K562 treated with DMSO at 1 percent for 12 hours (cell line): ENCODE results near the gene HTN1. TPM values are rescaled to one million over a fixed set of nuclear protein-coding genes. Genes with fewer than 3 reads are reported as not detected.

Source experiments
- total RNA-seq: library from RNA; unstranded; fragments of 300-600 nt; gene quantifications from 2 replicates; pipeline ENCODE4 v1.2.3, GENCODE V29; 2022; ENCODE audit not compliant: insufficient read depth

HTN1 gene
- not detected in 2 replicates for total RNA-seq

DNA sequence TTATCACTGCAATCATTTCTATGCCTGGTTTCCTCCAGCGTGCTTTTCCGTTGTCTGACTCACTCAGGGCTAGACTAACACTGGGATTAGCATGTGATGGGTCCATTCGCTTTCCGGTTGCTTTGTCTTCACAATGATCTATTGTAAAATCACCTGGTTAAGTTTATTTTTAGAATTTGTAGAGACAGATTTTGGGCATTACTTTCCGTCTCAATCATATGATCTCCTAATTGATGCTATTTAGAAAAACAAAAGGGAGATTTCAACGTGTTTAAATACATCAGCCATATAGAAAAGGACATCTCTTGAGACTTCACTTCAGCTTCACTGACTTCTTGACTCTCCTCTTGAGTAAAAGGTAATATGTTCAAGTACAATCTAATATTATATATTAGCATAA lies at the start of gene HTN1:
Gene HTN1, plus strand, starts transcription at position 301 of the 400 bp plus-strand sequence. CDS start 2,639 bp downstream, outside the sequence.

DNA sequence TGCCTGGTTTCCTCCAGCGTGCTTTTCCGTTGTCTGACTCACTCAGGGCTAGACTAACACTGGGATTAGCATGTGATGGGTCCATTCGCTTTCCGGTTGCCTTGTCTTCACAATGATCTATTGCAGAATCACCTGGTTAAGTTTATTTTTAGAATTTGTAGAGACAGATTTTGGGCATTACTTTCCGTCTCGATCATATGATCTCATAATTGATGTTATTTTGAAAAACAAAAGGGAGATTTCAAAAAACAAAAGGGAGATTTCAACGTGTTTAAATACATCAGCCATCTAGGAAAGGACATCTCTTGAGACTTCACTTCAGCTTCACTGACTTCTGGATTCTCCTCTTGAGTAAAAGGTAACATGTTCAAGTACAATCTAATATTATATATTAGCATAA lies 22.1 kb upstream of the HTN1 start, which contains the start of gene HTN3:
Gene HTN3, plus strand, starts transcription at position 301 of the 400 bp plus-strand sequence. CDS start 2,282 bp downstream, outside the sequence.

Other genes with a start within 250 kb of the HTN1 start
- not detected in 2 replicates for gene SULT1E1, start 190.3 kb upstream of the HTN1 start, total RNA-seq
- gene CSN1S1, start 119.4 kb upstream of the HTN1 start, total RNA-seq: not detected in 2 replicates
- not detected in 2 replicates for gene CSN2, start 84.7 kb upstream of the HTN1 start, total RNA-seq
- gene STATH, start 54.5 kb upstream of the HTN1 start, total RNA-seq: not detected in 2 replicates
- not detected in 2 replicates for gene HTN3, start 22.0 kb upstream of the HTN1 start, total RNA-seq
- gene PRR27, start 103.8 kb downstream of the HTN1 start, total RNA-seq: not detected in 2 replicates
- gene ODAM, start 145.3 kb downstream of the HTN1 start, total RNA-seq: not detected in 2 replicates
- gene FDCSP, start 175.7 kb downstream of the HTN1 start, total RNA-seq: not detected in 2 replicates
- gene CSN3, start 192.2 kb downstream of the HTN1 start, total RNA-seq: not detected in 2 replicates